Peyer's patch (tissue), 4 donors: ENCODE results near the gene TMEM229B.

Source experiments
- CTCF ChIP-seq, 6 experiments: fragments of 450-650 bp in 4 of 6; fragments of 200-600 bp in 2 of 6; sonication (generic) in 1 of 6; IDR thresholded peaks; one replicate each; pipeline ENCODE4 v1.5.1; 2017 to 2019; ENCODE audit warnings: antibody characterized with exemption in 6 of 6, mild to moderate bottlenecking in 3 of 6, moderate library complexity in 1 of 6
- POLR2A ChIP-seq, 2 donors: fragments of 450-650 bp; IDR thresholded peaks; one replicate each; pipeline ENCODE4 v1.5.1; 2017; ENCODE audit warnings: antibody characterized with exemption in 2 of 2, mild to moderate bottlenecking in 2 of 2, moderate library complexity in 2 of 2

- TF ChIP-seq CTCF (IDR thresholded peaks at IDR 0.05) (no peak), POLR2A (IDR thresholded peaks at IDR 0.05) (no peak)
These were observed 37.7 kb upstream of the TMEM229B start for GRCh38 chr14:67526181-67526580.
